Neural progenitor cell (in vitro differentiated cells): ENCODE measurements around the gene IL1R2. TPM values are rescaled to one million over a fixed set of nuclear protein-coding genes. Genes with fewer than 3 reads are reported as not detected.
"Not testable (repeated sequence)": the region's sequence is repeated elsewhere in the genome, so short reads cannot be mapped to it uniquely, and the experiment has no call there.

Experiments used
- DNase-seq: peaks from one replicate; pipeline ENCODE4 v3.0.0-alpha.2; 2016; ENCODE audit warnings: low spot score
- H2AFZ ChIP-seq: fragments of 200-600 bp; sonication (generic); replicated peaks from 2 replicates; pipeline ENCODE4 v1.6.1; 2016; ENCODE audit warnings: antibody characterized with exemption
- H3F3A ChIP-seq: fragments of 200-600 bp; sonication (generic); 2 replicates; pipeline ENCODE4 v1.6.1; 2016; ENCODE audit warnings: antibody characterized with exemption, low read depth
- H3K27ac ChIP-seq: fragments of 200-600 bp; sonication (generic); 2 replicates; pipeline ENCODE4 v1.5.1; 2016; ENCODE audit warnings: mild to moderate bottlenecking
- H3K27me3 ChIP-seq: fragments of 200-600 bp; sonication (generic); 2 replicates; pipeline ENCODE4 v1.6.1; 2016; ENCODE audit warnings: mild to moderate bottlenecking, moderate library complexity
- H3K36me3 ChIP-seq: fragments of 200-600 bp; sonication (generic); 2 replicates; pipeline ENCODE4 v1.5.1; 2016
- H3K4me1 ChIP-seq: fragments of 200-600 bp; sonication (generic); 2 replicates; pipeline ENCODE4 v1.6.1; 2016; ENCODE audit warnings: mixed run types
- H3K4me2 ChIP-seq: fragments of 200-600 bp; sonication (generic); 2 replicates; pipeline ENCODE4 v1.6.1; 2016
- H3K4me3 ChIP-seq: fragments of 200-600 bp; sonication (generic); 2 replicates; pipeline ENCODE4 v1.5.1; 2016
- H3K79me2 ChIP-seq: fragments of 200-600 bp; sonication (generic); 2 replicates; pipeline ENCODE4 v1.6.1; 2016; ENCODE audit warnings: low read depth
- H3K9ac ChIP-seq: fragments of 200-600 bp; sonication (generic); 2 replicates; pipeline ENCODE4 v1.6.1; 2016
- H3K9me3 ChIP-seq: fragments of 200-600 bp; sonication (generic); 2 replicates; pipeline ENCODE4 v1.5.1; 2016; ENCODE audit warnings: low read depth
- H4K20me1 ChIP-seq: fragments of 200-600 bp; sonication (generic); 2 replicates; pipeline ENCODE4 v1.6.1; 2016; ENCODE audit warnings: low read depth
- H3K27ac Mint-ChIP-seq: 3 replicates; pipeline ENCODE4 v1.8.0; 2021; ENCODE audit warnings: mixed read lengths
- H3K27me3 Mint-ChIP-seq: 2 replicates; pipeline ENCODE4 v1.8.0; 2022; ENCODE audit warnings: low read depth, mild to moderate bottlenecking, inconsistent platforms, moderate library complexity, mixed read lengths; ENCODE audit not compliant: insufficient read depth
- H3K36me3 Mint-ChIP-seq: 3 replicates; pipeline ENCODE4 v1.8.0; 2021; ENCODE audit warnings: mixed read lengths
- H3K4me1 Mint-ChIP-seq: 3 replicates; pipeline ENCODE4 v1.8.0; 2021; ENCODE audit warnings: mixed read lengths
- H3K4me3 Mint-ChIP-seq: 3 replicates; pipeline ENCODE4 v1.8.0; 2021; ENCODE audit warnings: mild to moderate bottlenecking, moderate library complexity, mixed read lengths
- H3K9me3 Mint-ChIP-seq: 3 replicates; pipeline ENCODE4 v1.8.0; 2020; ENCODE audit warnings: mixed read lengths
- EZH2 ChIP-seq: fragments of 200-600 bp; sonication (generic); IDR thresholded peaks from 2 replicates; pipeline ENCODE4 v1.6.1; 2017; ENCODE audit warnings: antibody characterized with exemption, mild to moderate bottlenecking, moderate library complexity
- EZH2phosphoT487 ChIP-seq: fragments of 200-600 bp; sonication (generic); IDR thresholded peaks from 2 replicates; pipeline ENCODE4 v1.6.1; 2017; ENCODE audit warnings: antibody characterized with exemption
- total RNA-seq: library from RNA; depleted of rRNA; stranded (reverse); fragments of >200 nt; gene quantifications from 2 replicates; pipeline ENCODE4 v1.2.3, GENCODE V29; 2015; ENCODE audit warnings: low replicate concordance
- TF ChIP-seq, protein P1 (sequence below): fragments of 200-600 bp; sonication (generic); IDR thresholded peaks from 2 replicates; pipeline ENCODE4 v1.5.1; 2017; ENCODE audit warnings: antibody characterized with exemption, mild to moderate bottlenecking

Gene IL1R2
- total RNA-seq, 1 donor from 2014 or later, result not detected

DNA sequence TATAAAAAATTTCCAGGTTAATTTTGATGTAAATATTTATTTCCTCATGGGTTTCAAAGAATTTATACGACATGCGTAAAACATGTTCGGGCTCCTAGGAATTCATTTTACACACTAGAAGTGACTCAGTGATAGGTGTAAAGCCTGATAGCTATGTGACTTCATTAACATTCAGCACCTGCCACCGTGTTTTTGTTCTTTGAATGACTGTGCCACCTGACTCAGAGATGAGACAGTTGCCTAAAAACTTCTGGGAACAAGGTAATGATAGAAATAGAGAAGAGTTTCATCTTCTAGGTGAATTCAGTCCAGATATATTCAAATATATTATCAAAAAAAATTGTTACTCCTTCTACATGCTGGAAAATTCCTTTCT, 10.0 kb downstream of the IL1R2 start:
- Histone ChIP-seq H3K4me3 (no peak overlapping the region), H3K27me3 (no peaks in the 10 kb centered on the region), H3K4me2 (no peak overlapping the region), H3F3A (no peaks in the 10 kb centered on the region), H3K9me3 (no peaks in the 10 kb centered on the region), H3K36me3 (no peaks in the 10 kb centered on the region), H4K20me1 (no peaks in the 10 kb centered on the region), H2AFZ (no peak overlapping the region), H3K79me2 (no peaks in the 10 kb centered on the region), H3K9ac (no peak overlapping the region), H3K4me1 (no peaks in the 10 kb centered on the region), H3K27ac (no peak overlapping the region)
- H3K9me3 Mint-ChIP-seq, result no peaks in the 10 kb centered on the region
- no peak overlapping the region for H3K27ac Mint-ChIP-seq
- no peaks in the 10 kb centered on the region for H3K4me1 Mint-ChIP-seq
- no peaks in the 10 kb centered on the region for H3K36me3 Mint-ChIP-seq
- H3K27me3 Mint-ChIP-seq, result peaks cover 2% of the 10 kb centered on the region
- TF ChIP-seq EZH2 (no peak), EZH2phosphoT487 (no peak)
- TF ChIP-seq, protein P1, sequence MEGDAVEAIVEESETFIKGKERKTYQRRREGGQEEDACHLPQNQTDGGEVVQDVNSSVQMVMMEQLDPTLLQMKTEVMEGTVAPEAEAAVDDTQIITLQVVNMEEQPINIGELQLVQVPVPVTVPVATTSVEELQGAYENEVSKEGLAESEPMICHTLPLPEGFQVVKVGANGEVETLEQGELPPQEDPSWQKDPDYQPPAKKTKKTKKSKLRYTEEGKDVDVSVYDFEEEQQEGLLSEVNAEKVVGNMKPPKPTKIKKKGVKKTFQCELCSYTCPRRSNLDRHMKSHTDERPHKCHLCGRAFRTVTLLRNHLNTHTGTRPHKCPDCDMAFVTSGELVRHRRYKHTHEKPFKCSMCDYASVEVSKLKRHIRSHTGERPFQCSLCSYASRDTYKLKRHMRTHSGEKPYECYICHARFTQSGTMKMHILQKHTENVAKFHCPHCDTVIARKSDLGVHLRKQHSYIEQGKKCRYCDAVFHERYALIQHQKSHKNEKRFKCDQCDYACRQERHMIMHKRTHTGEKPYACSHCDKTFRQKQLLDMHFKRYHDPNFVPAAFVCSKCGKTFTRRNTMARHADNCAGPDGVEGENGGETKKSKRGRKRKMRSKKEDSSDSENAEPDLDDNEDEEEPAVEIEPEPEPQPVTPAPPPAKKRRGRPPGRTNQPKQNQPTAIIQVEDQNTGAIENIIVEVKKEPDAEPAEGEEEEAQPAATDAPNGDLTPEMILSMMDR, result no peak
- H3K4me3 Mint-ChIP-seq, result no peak overlapping the region
- no peak for DNase-seq

DNA sequence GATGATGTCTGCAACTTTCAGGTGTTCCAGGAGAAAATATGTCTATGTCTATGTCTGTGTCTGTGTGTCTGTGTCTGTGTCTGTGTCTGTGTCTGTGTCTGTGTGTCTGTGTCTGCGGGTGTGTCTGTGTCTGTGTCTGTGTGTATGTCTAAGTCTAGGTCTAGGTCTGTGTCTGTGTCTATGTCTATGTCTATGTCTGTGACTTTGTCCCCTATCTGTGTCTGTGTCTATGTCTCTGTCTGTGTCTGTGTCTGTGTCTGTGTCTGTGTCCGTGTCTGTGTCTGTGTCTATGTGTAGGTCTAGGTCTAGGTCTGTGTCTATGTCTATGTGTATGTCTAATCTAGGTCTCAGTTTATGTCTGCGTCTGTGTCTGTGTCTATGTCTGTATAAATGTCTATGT, 10.5 kb downstream of the IL1R2 start:
- Histone ChIP-seq H3K4me3 (no peak overlapping the region), H3F3A (no peaks in the 10 kb centered on the region), H3K4me2 (no peak overlapping the region), H3K79me2 (no peaks in the 10 kb centered on the region), H3K4me1 (no peaks in the 10 kb centered on the region), H4K20me1 (no peaks in the 10 kb centered on the region), H3K9me3 (no peaks in the 10 kb centered on the region), H2AFZ (no peak overlapping the region), H3K27ac (no peak overlapping the region), H3K27me3 (no peaks in the 10 kb centered on the region), H3K9ac (no peak overlapping the region), H3K36me3 (no peaks in the 10 kb centered on the region)
- H3K27me3 Mint-ChIP-seq, result peaks cover 2% of the 10 kb centered on the region
- no peak overlapping the region for H3K4me3 Mint-ChIP-seq
- no peak for DNase-seq
- H3K27ac Mint-ChIP-seq, result no peak overlapping the region
- H3K36me3 Mint-ChIP-seq, result no peaks in the 10 kb centered on the region
- no peaks in the 10 kb centered on the region for H3K4me1 Mint-ChIP-seq
- H3K9me3 Mint-ChIP-seq, result no peaks in the 10 kb centered on the region
- TF ChIP-seq EZH2, result no peak
- TF ChIP-seq, protein P1, result no peak
- TF ChIP-seq EZH2phosphoT487, result no peak

DNA sequence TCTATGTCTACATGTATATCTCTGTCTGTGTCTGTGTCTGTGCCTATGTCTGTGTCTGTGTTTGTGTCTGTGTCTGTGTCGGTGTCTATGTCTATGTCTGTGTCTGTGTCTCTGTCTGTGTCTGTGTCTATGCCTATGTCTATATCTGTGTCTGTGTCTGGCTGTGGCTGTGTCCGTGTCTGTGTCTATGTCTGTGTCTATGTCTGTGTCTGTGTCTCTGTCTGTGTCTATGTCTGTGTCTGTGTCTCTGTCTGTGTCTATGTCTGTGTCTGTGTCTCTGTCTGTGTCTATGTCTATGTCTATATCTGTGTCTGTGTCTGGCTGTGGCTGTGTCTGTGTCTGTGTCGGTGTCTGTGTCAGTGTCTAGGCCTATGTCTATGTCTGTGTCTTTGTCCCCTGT, 11.1 kb downstream of the IL1R2 start:
- not testable (repeated sequence) for H3K9me3 Mint-ChIP-seq, H3K27me3 ChIP-seq, H3K9me3 ChIP-seq, H3K36me3 ChIP-seq, H3K36me3 Mint-ChIP-seq, H3K4me3 ChIP-seq, H3K4me2 ChIP-seq, H4K20me1 ChIP-seq, H3K4me1 ChIP-seq, H3K9ac ChIP-seq, H3K27me3 Mint-ChIP-seq, H3K4me1 Mint-ChIP-seq, H3K27ac Mint-ChIP-seq, DNase-seq, H3F3A ChIP-seq, H2AFZ ChIP-seq, H3K79me2 ChIP-seq, H3K4me3 Mint-ChIP-seq, H3K27ac ChIP-seq

DNA sequence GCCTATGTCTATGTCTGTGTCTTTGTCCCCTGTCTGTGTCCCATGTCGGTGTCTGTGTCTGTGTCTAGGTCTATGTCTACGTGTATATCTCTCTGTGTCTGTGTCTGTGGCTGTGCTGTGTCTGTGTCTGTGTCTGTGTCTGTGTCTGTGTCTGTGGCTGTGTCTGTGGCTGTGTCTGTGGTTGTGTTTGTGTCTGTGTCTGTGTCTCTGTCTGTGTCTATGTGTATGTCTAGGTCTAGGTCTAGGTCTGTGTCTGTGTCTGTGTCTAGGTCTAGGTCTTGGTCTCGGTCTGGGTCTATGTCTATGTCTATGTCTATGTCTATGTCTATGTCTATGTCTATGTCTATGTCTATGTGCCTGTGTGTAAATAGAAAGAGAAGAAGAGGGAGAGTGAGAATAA, 11.9 kb downstream of the IL1R2 start:
- Mint-ChIP-seq H3K4me3 (no peak overlapping the region), H3K27ac (no peak overlapping the region), H3K27me3 (no peaks in the 10 kb centered on the region), H3K9me3 (no peaks in the 10 kb centered on the region), H3K4me1 (no peaks in the 10 kb centered on the region), H3K36me3 (no peaks in the 10 kb centered on the region)
- H4K20me1 ChIP-seq, result no peaks in the 10 kb centered on the region
- H3K4me1 ChIP-seq, result no peaks in the 10 kb centered on the region
- no peak overlapping the region for H3K4me3 ChIP-seq
- H3K27me3 ChIP-seq, result no peaks in the 10 kb centered on the region
- H3F3A ChIP-seq, result no peaks in the 10 kb centered on the region
- no peaks in the 10 kb centered on the region for H3K36me3 ChIP-seq
- no peak overlapping the region for H3K4me2 ChIP-seq
- TF ChIP-seq, protein P1, result no peak
- TF ChIP-seq EZH2phosphoT487, result no peak
- TF ChIP-seq EZH2, result no peak
- no peak overlapping the region for H3K9ac ChIP-seq
- no peak overlapping the region for H3K27ac ChIP-seq
- no peaks in the 10 kb centered on the region for H3K79me2 ChIP-seq
- no peak overlapping the region for H2AFZ ChIP-seq
- DNase-seq, result no peak
- H3K9me3 ChIP-seq, result no peaks in the 10 kb centered on the region
